Caco-2 (cell line): Measurements from ENCODE around the gene CCNQ. TPM values are rescaled to one million over a fixed set of nuclear protein-coding genes. Genes with fewer than 3 reads are reported as not detected.

Experiments
- BruUV-seq: library from RNA; stranded (reverse); fragments of 400-500 nt; replicated peaks from 2 replicates; lab custom pipeline; 2021; lab: Mats Ljungman, UMichigan
- CTCF ChIA-PET: fragments of 300-600 bp; sonication (Branson Sonifier 250); formaldehyde crosslinking; loops from one replicate; lab custom pipeline; 2022; ENCODE audit warnings: antibody characterized with exemption; lab: Charles Lee
- POLR2A ChIA-PET: fragments of 300-600 bp; sonication (Branson Sonifier 250); formaldehyde crosslinking; loops from one replicate; lab custom pipeline; 2022; ENCODE audit warnings: antibody characterized with exemption; lab: Charles Lee
- DNase-seq, 2 experiments: peaks; one replicate each; pipeline versions ENCODE4 v3.0.0 to v3.0.0-alpha.2; 2020 to 2022
- H3K27me3 ChIP-seq: replicated peaks from 2 replicates; pipeline ENCODE4 v1.6.0; 2011; ENCODE audit warnings: low read length; ENCODE audit not compliant: control insufficient read depth, insufficient read depth
- H3K36me3 ChIP-seq: 2 replicates; pipeline ENCODE4 v1.5.1; 2011; ENCODE audit warnings: low read length; ENCODE audit not compliant: control insufficient read depth, insufficient read depth
- H3K4me1 ChIP-seq: fragments of 250-450 bp; sonication (Bioruptor Pico); 2 replicates; pipeline ENCODE4 v1.5.1; 2020; ENCODE audit warnings: mild to moderate bottlenecking
- H3K4me3 ChIP-seq: 2 replicates; pipeline ENCODE4 v1.5.1; 2011; ENCODE audit warnings: low read depth, mild to moderate bottlenecking, control low read depth, low read length
- H3K9me3 ChIP-seq: fragments of 250-450 bp; sonication (Bioruptor Pico); 2 replicates; pipeline ENCODE4 v1.5.1; 2020; ENCODE audit warnings: mild to moderate bottlenecking, moderate library complexity
- H3K27ac Mint-ChIP-seq: one replicate; pipeline ENCODE4 v1.8.0; 2022; ENCODE audit warnings: mixed read lengths; ENCODE audit not compliant: unreplicated experiment
- H3K27me3 Mint-ChIP-seq: one replicate; pipeline ENCODE4 v1.8.0; 2022; ENCODE audit warnings: mixed read lengths; ENCODE audit not compliant: insufficient read depth, unreplicated experiment
- H3K36me3 Mint-ChIP-seq: one replicate; pipeline ENCODE4 v1.8.0; 2022; ENCODE audit warnings: mild to moderate bottlenecking, mixed read lengths; ENCODE audit not compliant: insufficient read depth, unreplicated experiment
- H3K4me1 Mint-ChIP-seq: one replicate; pipeline ENCODE4 v1.8.0; 2022; ENCODE audit warnings: low read depth, mixed read lengths; ENCODE audit not compliant: unreplicated experiment
- H3K4me3 Mint-ChIP-seq: one replicate; pipeline ENCODE4 v1.8.0; 2022; ENCODE audit warnings: mild to moderate bottlenecking, moderate library complexity, mixed read lengths; ENCODE audit not compliant: unreplicated experiment
- H3K9me3 Mint-ChIP-seq: one replicate; pipeline ENCODE4 v1.8.0; 2022; ENCODE audit warnings: mixed read lengths; ENCODE audit not compliant: unreplicated experiment
- intact Hi-C: fragments of 100-400 bp; cut with micrococcal nuclease; formaldehyde crosslinking; loops from one replicate; pipeline ENCODE4 v1.10.0; 2022; ENCODE audit not compliant: unreplicated experiment
- total RNA-seq: library from RNA; stranded (reverse); gene quantifications from 2 replicates; pipeline ENCODE4 v1.2.3, GENCODE V29; 2022
- TF ChIP-seq, protein P1 (sequence below), 2 experiments: fragments of 200-600 bp in 1 of 2; IDR thresholded peaks; 1 replicate in 1 of 2; 2 replicates in 1 of 2; pipeline versions ENCODE4 v1.5.1 to v1.8.0; 2011 to 2022; ENCODE audit warnings: antibody characterized with exemption in 1 of 2, control low read depth in 1 of 2, inconsistent platforms in 1 of 2, low read depth in 1 of 2, low read length in 1 of 2, mild to moderate bottlenecking in 1 of 2, moderate library complexity in 1 of 2; ENCODE audit not compliant: insufficient read depth in 1 of 2, severe bottlenecking in 1 of 2, unreplicated experiment in 1 of 2

Gene CCNQ
- total RNA-seq, 1 experiment from 2014 or later, result 23.8 TPM

DNA sequence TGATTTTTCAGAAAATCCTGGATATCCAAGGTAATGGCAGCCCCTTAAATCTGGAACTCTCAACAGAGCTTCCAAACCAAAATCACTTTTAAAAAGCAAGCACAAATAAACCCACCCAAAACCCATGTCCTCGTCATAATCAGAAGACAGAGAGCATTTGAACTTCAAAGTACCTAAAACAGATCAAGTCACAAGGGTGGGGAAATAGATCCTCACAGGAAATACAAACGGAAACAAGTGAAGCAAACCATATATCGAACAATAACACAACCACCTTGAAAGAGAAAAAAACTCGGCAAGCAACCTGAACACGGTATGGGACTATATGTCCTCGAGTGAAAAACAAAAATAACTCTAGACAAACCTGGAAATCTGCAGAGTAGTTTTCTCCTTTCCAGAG, 15.9 kb upstream of the CCNQ start:
- no peak overlapping the region for H3K27ac Mint-ChIP-seq
- Histone ChIP-seq H3K4me3 (no peak overlapping the region), H3K9me3 (no peaks in the 10 kb centered on the region), H3K36me3 (no peaks in the 10 kb centered on the region), H3K4me1 (no peaks in the 10 kb centered on the region), H3K27me3 (no peaks in the 10 kb centered on the region)
- DNase-seq, result no peak
- BruUV-seq, result no TSS peak
- no peaks in the 10 kb centered on the region for H3K36me3 Mint-ChIP-seq
- H3K9me3 Mint-ChIP-seq, result no peaks in the 10 kb centered on the region
- CTCF ChIA-PET, result no interaction called here
- H3K27me3 Mint-ChIP-seq, result peaks cover 5% of the 10 kb centered on the region
- intact Hi-C loops, result loop anchor here (5.0 kb wide), 1 partner anchor 32 kb away; the partner anchor contains the start of gene DUSP9
- no peaks in the 10 kb centered on the region for H3K4me1 Mint-ChIP-seq
- POLR2A ChIA-PET, result no interaction called here
- no peak overlapping the region for H3K4me3 Mint-ChIP-seq
- TF ChIP-seq, protein P1, sequence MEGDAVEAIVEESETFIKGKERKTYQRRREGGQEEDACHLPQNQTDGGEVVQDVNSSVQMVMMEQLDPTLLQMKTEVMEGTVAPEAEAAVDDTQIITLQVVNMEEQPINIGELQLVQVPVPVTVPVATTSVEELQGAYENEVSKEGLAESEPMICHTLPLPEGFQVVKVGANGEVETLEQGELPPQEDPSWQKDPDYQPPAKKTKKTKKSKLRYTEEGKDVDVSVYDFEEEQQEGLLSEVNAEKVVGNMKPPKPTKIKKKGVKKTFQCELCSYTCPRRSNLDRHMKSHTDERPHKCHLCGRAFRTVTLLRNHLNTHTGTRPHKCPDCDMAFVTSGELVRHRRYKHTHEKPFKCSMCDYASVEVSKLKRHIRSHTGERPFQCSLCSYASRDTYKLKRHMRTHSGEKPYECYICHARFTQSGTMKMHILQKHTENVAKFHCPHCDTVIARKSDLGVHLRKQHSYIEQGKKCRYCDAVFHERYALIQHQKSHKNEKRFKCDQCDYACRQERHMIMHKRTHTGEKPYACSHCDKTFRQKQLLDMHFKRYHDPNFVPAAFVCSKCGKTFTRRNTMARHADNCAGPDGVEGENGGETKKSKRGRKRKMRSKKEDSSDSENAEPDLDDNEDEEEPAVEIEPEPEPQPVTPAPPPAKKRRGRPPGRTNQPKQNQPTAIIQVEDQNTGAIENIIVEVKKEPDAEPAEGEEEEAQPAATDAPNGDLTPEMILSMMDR (IDR thresholded peaks at IDR 0.05; ENCODE audit: insufficient read depth in 1 of 2, low read depth in 1 of 2, low read length in 1 of 2, severe bottlenecking in 1 of 2, unreplicated experiment in 1 of 2), result no peak

DNA sequence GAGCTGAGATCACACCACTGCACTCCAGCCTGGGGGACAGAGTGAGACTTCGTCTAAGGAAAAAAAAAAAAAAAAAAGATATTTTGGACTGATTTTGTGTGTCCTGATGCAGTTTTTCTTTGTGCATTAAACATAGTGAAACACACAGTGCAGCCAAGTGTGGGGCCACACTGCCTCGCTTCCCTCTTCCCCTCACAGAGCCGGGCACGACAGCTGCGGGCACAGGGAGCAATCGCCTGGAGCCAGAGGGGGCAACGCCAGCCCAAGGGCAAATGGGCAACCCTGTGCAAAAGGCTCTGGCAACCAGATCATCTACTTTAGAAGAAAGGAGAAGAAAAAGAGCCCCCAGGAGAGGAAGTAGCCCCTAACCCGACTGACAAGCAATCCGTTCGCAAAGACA, 13.5 kb upstream of the CCNQ start:
- H3K4me1 ChIP-seq, result no peaks in the 10 kb centered on the region
- intact Hi-C loops, result loop anchor here (5.0 kb wide), 1 partner anchor 35 kb away; the partner anchor contains the start of gene DUSP9
- no peaks in the 10 kb centered on the region for H3K27me3 ChIP-seq
- ChIA-PET CTCF (no interaction called here), POLR2A (no interaction called here)
- DNase-seq, result no peak
- no peak overlapping the region for H3K4me3 Mint-ChIP-seq
- H3K27me3 Mint-ChIP-seq, result peaks cover 3% of the 10 kb centered on the region
- no peaks in the 10 kb centered on the region for H3K4me1 Mint-ChIP-seq
- H3K4me3 ChIP-seq, result no peak overlapping the region
- H3K36me3 Mint-ChIP-seq, result no peaks in the 10 kb centered on the region
- H3K9me3 ChIP-seq, result no peaks in the 10 kb centered on the region
- BruUV-seq, result no TSS peak
- H3K27ac Mint-ChIP-seq, result no peak overlapping the region
- TF ChIP-seq, protein P1 (IDR thresholded peaks at IDR 0.05; ENCODE audit: insufficient read depth in 1 of 2, low read depth in 1 of 2, low read length in 1 of 2, severe bottlenecking in 1 of 2, unreplicated experiment in 1 of 2), result no peak
- H3K9me3 Mint-ChIP-seq, result no peaks in the 10 kb centered on the region
- H3K36me3 ChIP-seq, result no peaks in the 10 kb centered on the region

DNA sequence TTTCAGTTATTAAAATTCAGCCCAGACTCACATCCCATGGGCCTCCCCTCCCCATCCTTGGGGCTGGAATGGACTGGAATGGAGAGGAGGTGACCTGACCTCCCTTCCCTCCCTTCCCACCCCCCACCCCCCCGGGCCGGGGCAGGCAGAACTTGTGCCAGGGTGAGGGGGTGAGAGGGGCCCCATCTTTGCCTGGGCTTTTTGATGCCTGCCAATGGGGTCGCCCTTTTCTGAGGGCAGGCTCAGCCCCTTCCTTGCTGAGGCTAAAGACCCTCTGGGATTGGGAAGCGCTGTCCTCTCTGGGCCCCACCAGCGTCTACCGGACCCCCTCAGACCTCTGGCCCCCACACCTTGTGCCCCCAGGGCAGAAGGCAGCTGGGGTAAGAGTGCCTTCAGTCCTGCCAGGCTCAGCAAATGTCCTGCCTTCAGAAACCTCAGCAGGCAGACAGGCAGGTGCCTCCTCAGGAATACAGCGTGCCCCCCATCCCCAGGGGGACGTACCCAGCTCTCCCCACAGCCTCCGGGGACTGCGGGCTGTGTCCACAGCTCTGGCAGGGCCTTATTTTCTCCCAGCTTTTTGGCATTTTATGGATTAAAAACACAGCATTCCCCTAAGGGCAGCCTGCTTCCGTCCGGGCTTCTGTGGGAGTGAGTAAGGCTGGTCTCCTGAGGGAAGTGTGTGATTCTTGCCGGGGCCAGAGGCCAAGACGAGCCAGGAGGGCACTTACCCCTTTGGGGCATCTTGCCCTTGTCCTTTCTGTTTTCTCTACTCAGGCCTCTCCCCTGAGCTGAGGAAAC, 12.6 kb upstream of the CCNQ start:
- TF ChIP-seq, protein P1 (IDR thresholded peaks at IDR 0.05; ENCODE audit: insufficient read depth in 1 of 2, low read depth in 1 of 2, low read length in 1 of 2, severe bottlenecking in 1 of 2, unreplicated experiment in 1 of 2), result no peak
- Mint-ChIP-seq H3K36me3 (no peaks in the 10 kb centered on the region), H3K27me3 (peaks cover 3% of the 10 kb centered on the region), H3K4me1 (no peaks in the 10 kb centered on the region), H3K27ac (no peak overlapping the region), H3K9me3 (no peaks in the 10 kb centered on the region), H3K4me3 (no peak overlapping the region)
- ChIA-PET POLR2A (interaction anchor here (0.6 kb wide), 2 partner anchors 35 to 1194 kb away, joined by 3 to 4 read pairs; partner anchors contain the start of genes DUSP9 and MPP1), CTCF (interaction anchor here (1.0 kb wide), 1 partner anchor 41 kb away, joined by 3 read pairs; no protein-coding TSS in a partner anchor)
- BruUV-seq, result no TSS peak
- Histone ChIP-seq H3K27me3 (no peaks in the 10 kb centered on the region), H3K4me3 (no peak overlapping the region), H3K36me3 (no peaks in the 10 kb centered on the region), H3K9me3 (no peaks in the 10 kb centered on the region), H3K4me1 (no peaks in the 10 kb centered on the region)
- intact Hi-C loops, result loop anchor here (5.0 kb wide), 1 partner anchor 36 kb away; the partner anchor contains the start of gene DUSP9
- DNase-seq, result no peak
